Chondrocyte (in vitro differentiated cells): Measurements from ENCODE around the gene DLX1. TPM values are rescaled to one million over a fixed set of nuclear protein-coding genes. Genes with fewer than 3 reads are reported as not detected.

Experiments
- DNase-seq: peaks from one replicate; pipeline ENCODE4 v3.0.0; 2021; ENCODE audit warnings: mixed read lengths, low spot score
- H3K27ac Mint-ChIP-seq: one replicate; pipeline ENCODE4 v1.8.0; 2021; ENCODE audit warnings: mild to moderate bottlenecking, moderate library complexity, mixed read lengths; ENCODE audit not compliant: unreplicated experiment
- H3K27me3 Mint-ChIP-seq: 2 replicates; pipeline ENCODE4 v1.8.0; 2021; ENCODE audit warnings: low read depth, mixed read lengths
- H3K36me3 Mint-ChIP-seq: 2 replicates; pipeline ENCODE4 v1.8.0; 2021; ENCODE audit warnings: low read depth, mixed read lengths
- H3K4me1 Mint-ChIP-seq: 2 replicates; pipeline ENCODE4 v1.8.0; 2021; ENCODE audit warnings: low read depth, mild to moderate bottlenecking, mixed read lengths
- H3K4me3 Mint-ChIP-seq: one replicate; pipeline ENCODE4 v1.8.0; 2021; ENCODE audit warnings: mild to moderate bottlenecking, moderate library complexity, mixed read lengths; ENCODE audit not compliant: unreplicated experiment
- H3K9me3 Mint-ChIP-seq: 2 replicates; pipeline ENCODE4 v1.8.0; 2021; ENCODE audit warnings: low read depth, mixed read lengths
- CTCF ChIP-seq: fragments of 200-600 bp; sonication (generic); IDR thresholded peaks from 2 replicates; pipeline ENCODE4 v1.5.0; 2021; ENCODE audit warnings: antibody characterized with exemption, mild to moderate bottlenecking, moderate library complexity
- total RNA-seq: library from RNA; stranded (reverse); gene quantifications from 3 replicates; pipeline ENCODE4 v1.2.1, GENCODE V29; 2021

The DLX1 gene
- total RNA-seq, 1 donor from 2014 or later, result 7.1 TPM

GRCh38 chr2:172084645-172085459 is 455 bp upstream of the DLX1 start:
- H3K36me3 Mint-ChIP-seq, result peaks cover 10% of the 10 kb centered on the region
- no peaks in the 10 kb centered on the region for H3K9me3 Mint-ChIP-seq
- H3K4me1 Mint-ChIP-seq, result peaks cover 48% of the 10 kb centered on the region
- peak overlapping the region; percentile 100 for H3K27ac Mint-ChIP-seq
- H3K4me3 Mint-ChIP-seq, result peak overlapping the region; percentile 98
- TF ChIP-seq CTCF, result peak; percentile 31
- peaks cover 7% of the 10 kb centered on the region for H3K27me3 Mint-ChIP-seq
- DNase-seq, result peak; percentile 98

GRCh38 chr2:172086241-172087206 is 1.2 kb downstream of the DLX1 start:
- peaks cover 48% of the 10 kb centered on the region for H3K4me1 Mint-ChIP-seq
- peak overlapping the region; percentile 98 for H3K4me3 Mint-ChIP-seq
- H3K27ac Mint-ChIP-seq, result peak overlapping the region; percentile 100
- H3K27me3 Mint-ChIP-seq, result peaks cover 7% of the 10 kb centered on the region
- TF ChIP-seq CTCF, result peak; percentile 56
- peaks cover 10% of the 10 kb centered on the region for H3K36me3 Mint-ChIP-seq
- no peak for DNase-seq
- H3K9me3 Mint-ChIP-seq, result no peaks in the 10 kb centered on the region

DNA sequence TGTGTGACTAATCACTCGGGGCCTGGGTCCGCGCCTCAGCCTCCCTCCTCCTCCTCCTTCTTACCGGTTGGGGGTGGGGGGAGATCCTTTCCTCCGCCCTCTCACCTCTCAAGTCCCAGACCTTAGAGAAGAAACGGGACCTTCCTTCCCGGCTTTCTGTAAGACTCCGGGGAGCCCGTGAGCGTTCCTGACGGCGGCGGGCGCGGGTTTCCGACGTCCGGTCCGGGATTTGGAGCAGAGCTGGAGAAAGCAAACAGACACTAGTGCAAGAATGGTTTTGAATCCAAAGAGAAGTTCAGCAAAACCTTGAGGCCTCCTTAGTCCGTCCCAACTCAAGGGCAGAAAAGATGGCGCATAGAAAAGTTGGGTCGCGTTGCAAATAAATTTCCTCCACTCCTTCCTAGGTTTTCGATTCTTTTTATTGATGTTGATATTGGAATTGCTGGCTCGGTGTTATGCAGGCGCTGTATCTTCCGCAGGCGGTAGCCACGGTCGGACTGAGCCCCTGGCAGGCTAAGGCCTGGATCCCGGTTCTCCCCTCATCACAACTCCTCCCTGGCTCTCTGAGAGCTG is 2.0 kb downstream of the DLX1 start:
- peaks cover 10% of the 10 kb centered on the region for H3K36me3 Mint-ChIP-seq
- peak overlapping the region; percentile 98 for H3K4me3 Mint-ChIP-seq
- no peak for TF ChIP-seq CTCF
- DNase-seq, result no peak
- H3K27me3 Mint-ChIP-seq, result peaks cover 5% of the 10 kb centered on the region
- H3K4me1 Mint-ChIP-seq, result peaks cover 51% of the 10 kb centered on the region
- H3K27ac Mint-ChIP-seq, result peak overlapping the region; percentile 100
- H3K9me3 Mint-ChIP-seq, result no peaks in the 10 kb centered on the region

GRCh38 chr2:172087780-172088244 is 2.5 kb downstream of the DLX1 start:
- Mint-ChIP-seq H3K27ac (peak overlapping the region; percentile 100), H3K27me3 (peaks cover 2% of the 10 kb centered on the region), H3K9me3 (no peaks in the 10 kb centered on the region), H3K4me3 (peak overlapping the region; percentile 98), H3K36me3 (peaks cover 10% of the 10 kb centered on the region), H3K4me1 (peaks cover 51% of the 10 kb centered on the region)
- no peak for TF ChIP-seq CTCF
- no peak for DNase-seq
